ENCODE measurements around the gene INTS11. TPM values are rescaled to one million over a fixed set of nuclear protein-coding genes. Genes with fewer than 3 reads are reported as not detected.
A peak's percentile ranks its signal among the peaks of the same experiment; 100 is the strongest.

INTS11 gene
- total RNA-seq, 6 experiments from 2014 or later = 35.1 to 52.4 (median 43.5) TPM

- 24% methylated on average over 11 of the region's 48 CpGs for WGBS (ENCODE audit: insufficient coverage, low coverage, low lambda C conversion rate, missing lambda C conversion rate)
- H3K36me3 ChIP-seq = peaks cover 0 to 3% (median 2%) of the 10 kb centered on the region in 4 donors
- H3K27me3 ChIP-seq = no peaks in the 10 kb centered on the region
- no peaks in the 10 kb centered on the region for H3K9me3 ChIP-seq
- TF ChIP-seq POLR2A (IDR thresholded peaks at IDR 0.05) (peak; percentile 30), CTCF (IDR thresholded peaks at IDR 0.05) (no peak)
- peaks cover 0 to 5% (median 0%) of the 10 kb centered on the region in 4 donors for H3K4me1 ChIP-seq
- peak in 2 of 3 donors; percentile 75 to 80 for DNase-seq
- H3K4me3 ChIP-seq = no peak overlapping the region
- peak; percentile 42 to 61 (median 56) for ATAC-seq
- H3K27ac ChIP-seq = no peak overlapping the region
- intact Hi-C loops (cut with DNase I) = no loop called here
Observed at GRCh38 chr1:1332774-1333480, 8.5 kb upstream of the INTS11 start.

GRCh38 chr1:1332031-1332755 lies 7.7 kb upstream of the INTS11 start:
- Histone ChIP-seq H3K9me3 (no peaks in the 10 kb centered on the region), H3K4me3 (no peak overlapping the region), H3K4me1 (peaks cover 0 to 5% (median 0%) of the 10 kb centered on the region in 4 donors), H3K27ac (no peak overlapping the region), H3K27me3 (no peaks in the 10 kb centered on the region), H3K36me3 (peaks cover 0 to 11% (median 2%) of the 10 kb centered on the region in 4 donors)
- ATAC-seq = peak; percentile 10 to 48 (median 16)
- intact Hi-C loops (cut with DNase I) = no loop called here
- DNase-seq = peak in 2 of 3 donors; percentile 58 to 69
- 87% methylated on average over 7 of the region's 57 CpGs for WGBS (ENCODE audit: insufficient coverage, low coverage, low lambda C conversion rate, missing lambda C conversion rate)
- no peak for TF ChIP-seq POLR2A (IDR thresholded peaks at IDR 0.05)

- Histone ChIP-seq H3K27ac (no peak within 1 kb of the TSS), H3K27me3 (no peaks in the 10 kb centered on the region), H3K36me3 (peaks cover 0 to 17% (median 4%) of the 10 kb centered on the region in 4 donors), H3K9me3 (no peaks in the 10 kb centered on the region), H3K4me1 (peaks cover 0 to 6% (median 3%) of the 10 kb centered on the region in 4 donors), H3K4me3 (no peak within 1 kb of the TSS)
- ATAC-seq (no peak), DNase-seq (no peak)
- intact Hi-C loops (cut with DNase I) = no loop called here
- WGBS (ENCODE audit: insufficient coverage, low coverage, low lambda C conversion rate, missing lambda C conversion rate) = no CpG with 5 or more reads among the region's 41 CpGs
- TF ChIP-seq POLR2A (IDR thresholded peaks at IDR 0.05) = no peak
- no peak for TF ChIP-seq CTCF (IDR thresholded peaks at IDR 0.05)
Observed at GRCh38 chr1:1331068-1331965, 6.9 kb upstream of the INTS11 start, which contains the start of gene TAS1R3. Gene TAS1R3 (plus strand): TSS chr1:1331280. CDS start chr1:1331346, 66 bp downstream.

- no peak for TF ChIP-seq POLR2A (IDR thresholded peaks at IDR 0.05)
- no peak for TF ChIP-seq CTCF (IDR thresholded peaks at IDR 0.05)
- Histone ChIP-seq H3K4me3 (no peak overlapping the region), H3K9me3 (no peaks in the 10 kb centered on the region), H3K27ac (no peak overlapping the region), H3K36me3 (peaks cover 0 to 17% (median 4%) of the 10 kb centered on the region in 4 donors), H3K4me1 (peaks cover 0 to 14% (median 3%) of the 10 kb centered on the region in 4 donors), H3K27me3 (no peaks in the 10 kb centered on the region)
- 29% methylated on average over 2 of the region's 15 CpGs for WGBS (ENCODE audit: insufficient coverage, low coverage, low lambda C conversion rate, missing lambda C conversion rate)
- no peak for ATAC-seq
- intact Hi-C loops (cut with DNase I) = no loop called here
- DNase-seq = no peak
Observed at GRCh38 chr1:1330366-1331067, 6.1 kb upstream of the INTS11 start.

All from right lobe of liver (tissue), 6 donors.